Nephron progenitor cell (in vitro differentiated cells): Measurements from ENCODE around the gene CLNK.

Experiments used
- DNase-seq: peaks from one replicate; pipeline ENCODE4 v3.0.0; 2021
- H3K27ac Mint-ChIP-seq: 2 replicates; pipeline ENCODE4 v1.8.0; 2021; ENCODE audit warnings: mild to moderate bottlenecking, moderate library complexity, mixed read lengths
- H3K27me3 Mint-ChIP-seq: 2 replicates; pipeline ENCODE4 v1.8.0; 2021; ENCODE audit warnings: mild to moderate bottlenecking, low read depth, mixed read lengths; ENCODE audit not compliant: poor library complexity
- H3K36me3 Mint-ChIP-seq: 2 replicates; pipeline ENCODE4 v1.8.0; 2021; ENCODE audit warnings: low read depth, mixed read lengths
- H3K4me1 Mint-ChIP-seq: 2 replicates; pipeline ENCODE4 v1.8.0; 2021; ENCODE audit warnings: mixed read lengths
- H3K4me3 Mint-ChIP-seq: 2 replicates; pipeline ENCODE4 v1.8.0; 2021; ENCODE audit warnings: mild to moderate bottlenecking, moderate library complexity, mixed read lengths
- H3K9me3 Mint-ChIP-seq: 2 replicates; pipeline ENCODE4 v1.8.0; 2021; ENCODE audit warnings: mild to moderate bottlenecking, moderate library complexity, mixed read lengths
- CTCF ChIP-seq: fragments of 200-600 bp; sonication (generic); IDR thresholded peaks from 2 replicates; pipeline ENCODE4 v1.5.0; 2021; ENCODE audit warnings: antibody characterized with exemption

Gene CLNK

GRCh38 chr4:10731162-10731561, 46.6 kb upstream of the CLNK start:
- no peaks in the 10 kb centered on the region for H3K36me3 Mint-ChIP-seq
- no peaks in the 10 kb centered on the region for H3K9me3 Mint-ChIP-seq
- H3K27ac Mint-ChIP-seq: no peak overlapping the region
- no peak overlapping the region for H3K4me3 Mint-ChIP-seq
- DNase-seq: no peak
- TF ChIP-seq CTCF: no peak
- no peaks in the 10 kb centered on the region for H3K4me1 Mint-ChIP-seq
- no peaks in the 10 kb centered on the region for H3K27me3 Mint-ChIP-seq

- no peaks in the 10 kb centered on the region for H3K9me3 Mint-ChIP-seq
- TF ChIP-seq CTCF: no peak
- H3K27ac Mint-ChIP-seq: no peak overlapping the region
- no peaks in the 10 kb centered on the region for H3K4me1 Mint-ChIP-seq
- no peaks in the 10 kb centered on the region for H3K27me3 Mint-ChIP-seq
- no peak overlapping the region for H3K4me3 Mint-ChIP-seq
- no peak for DNase-seq
- H3K36me3 Mint-ChIP-seq: no peaks in the 10 kb centered on the region
These were observed 46.0 kb upstream of the CLNK start for GRCh38 chr4:10730590-10730989.

GRCh38 chr4:10730019-10730418, 45.5 kb upstream of the CLNK start:
- no peak for TF ChIP-seq CTCF
- Mint-ChIP-seq H3K36me3 (no peaks in the 10 kb centered on the region), H3K4me3 (no peak overlapping the region), H3K4me1 (no peaks in the 10 kb centered on the region), H3K9me3 (no peaks in the 10 kb centered on the region), H3K27ac (no peak overlapping the region), H3K27me3 (no peaks in the 10 kb centered on the region)
- DNase-seq: no peak

GRCh38 chr4:10729366-10729765, 44.8 kb upstream of the CLNK start:
- Mint-ChIP-seq H3K4me3 (no peak overlapping the region), H3K4me1 (peaks cover 5% of the 10 kb centered on the region), H3K36me3 (no peaks in the 10 kb centered on the region), H3K27ac (no peak overlapping the region), H3K9me3 (no peaks in the 10 kb centered on the region), H3K27me3 (no peaks in the 10 kb centered on the region)
- no peak for TF ChIP-seq CTCF
- DNase-seq: no peak

GRCh38 chr4:10728016-10728415, 43.4 kb upstream of the CLNK start:
- DNase-seq: no peak
- TF ChIP-seq CTCF: no peak
- Mint-ChIP-seq H3K9me3 (no peaks in the 10 kb centered on the region), H3K27me3 (no peaks in the 10 kb centered on the region), H3K36me3 (no peaks in the 10 kb centered on the region), H3K4me1 (peaks cover 5% of the 10 kb centered on the region), H3K27ac (no peak overlapping the region), H3K4me3 (no peak overlapping the region)

GRCh38 chr4:10727140-10727880, 42.7 kb upstream of the CLNK start:
- H3K4me1 Mint-ChIP-seq: peaks cover 5% of the 10 kb centered on the region
- peaks cover 1% of the 10 kb centered on the region for H3K27me3 Mint-ChIP-seq
- H3K27ac Mint-ChIP-seq: no peak overlapping the region
- DNase-seq: no peak
- no peak overlapping the region for H3K4me3 Mint-ChIP-seq
- H3K36me3 Mint-ChIP-seq: no peaks in the 10 kb centered on the region
- no peak for TF ChIP-seq CTCF
- no peaks in the 10 kb centered on the region for H3K9me3 Mint-ChIP-seq
